ENCODE data around the gene KCTD2. TPM values are rescaled to one million over a fixed set of nuclear protein-coding genes. Genes with fewer than 3 reads are reported as not detected.

KCTD2 gene
- total RNA-seq, 4 donors from 2014 or later = 29.4 to 51.1 (median 41.8) TPM

DNA sequence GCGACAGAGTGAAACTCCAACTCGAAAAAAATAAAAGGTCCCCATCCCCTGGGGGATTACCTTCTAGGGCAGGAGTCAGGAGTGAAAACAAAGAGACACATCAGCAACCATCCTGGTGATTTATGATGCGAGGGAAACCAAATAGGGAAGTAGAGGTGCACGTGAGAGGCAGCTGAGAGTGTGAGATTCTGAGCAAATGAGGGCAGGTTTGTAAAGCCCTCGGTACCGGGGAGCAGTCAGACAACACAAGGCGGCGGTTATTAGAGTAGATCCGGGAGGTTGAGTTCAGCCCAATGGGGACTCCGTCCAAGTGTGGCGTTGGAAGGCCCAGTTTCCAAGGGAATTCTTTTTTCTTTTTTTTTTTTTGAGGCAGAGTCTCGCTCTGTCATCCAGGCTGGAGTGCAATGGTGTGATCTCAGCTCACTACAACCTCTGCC, 55.4 kb downstream of the KCTD2 start:
- in situ Hi-C loops (cut with MboI; ENCODE audit: low sequenced_read_pairs in 4 of 4) = no loop called here

GRCh38 chr17:75103601-75104554, 56.9 kb downstream of the KCTD2 start:
- Histone ChIP-seq H3K27ac (no peak overlapping the region), H3K4me1 (no peaks in the 10 kb centered on the region), H3K27me3 (no peaks in the 10 kb centered on the region), H3K4me3 (no peak overlapping the region), H3K9me3 (no peaks in the 10 kb centered on the region), H3K36me3 (peaks cover 0 to 5% of the 10 kb centered on the region in 2 donors)
- TF ChIP-seq POLR2A (IDR thresholded peaks at IDR 0.05) = no peak
- TF ChIP-seq CTCF (IDR thresholded peaks at IDR 0.05 in 4 of 5, conservative IDR thresholded peaks at IDR 0.05 in 1 of 5) = no peak
- no peak for DNase-seq
- in situ Hi-C loops (cut with MboI; ENCODE audit: low sequenced_read_pairs in 4 of 4) = no loop called here
- intact Hi-C loops (cut with DNase I; ENCODE audit: low total_unique reads) = no loop called here
- ATAC-seq = no peak

More for the DNA sequence above, 55.4 kb downstream of the KCTD2 start:
- no peak overlapping the region for H3K27ac ChIP-seq
- intact Hi-C loops (cut with DNase I; ENCODE audit: low total_unique reads) = no loop called here
- H3K4me1 ChIP-seq = no peaks in the 10 kb centered on the region
- no peak overlapping the region for H3K4me3 ChIP-seq
- no peak for DNase-seq
- H3K27me3 ChIP-seq = no peaks in the 10 kb centered on the region
- peaks cover 0 to 5% of the 10 kb centered on the region in 2 donors for H3K36me3 ChIP-seq
- no peak for ATAC-seq
- TF ChIP-seq CTCF (IDR thresholded peaks at IDR 0.05 in 4 of 5, conservative IDR thresholded peaks at IDR 0.05 in 1 of 5) (no peak), POLR2A (IDR thresholded peaks at IDR 0.05) (no peak)
- H3K9me3 ChIP-seq = no peaks in the 10 kb centered on the region

DNA sequence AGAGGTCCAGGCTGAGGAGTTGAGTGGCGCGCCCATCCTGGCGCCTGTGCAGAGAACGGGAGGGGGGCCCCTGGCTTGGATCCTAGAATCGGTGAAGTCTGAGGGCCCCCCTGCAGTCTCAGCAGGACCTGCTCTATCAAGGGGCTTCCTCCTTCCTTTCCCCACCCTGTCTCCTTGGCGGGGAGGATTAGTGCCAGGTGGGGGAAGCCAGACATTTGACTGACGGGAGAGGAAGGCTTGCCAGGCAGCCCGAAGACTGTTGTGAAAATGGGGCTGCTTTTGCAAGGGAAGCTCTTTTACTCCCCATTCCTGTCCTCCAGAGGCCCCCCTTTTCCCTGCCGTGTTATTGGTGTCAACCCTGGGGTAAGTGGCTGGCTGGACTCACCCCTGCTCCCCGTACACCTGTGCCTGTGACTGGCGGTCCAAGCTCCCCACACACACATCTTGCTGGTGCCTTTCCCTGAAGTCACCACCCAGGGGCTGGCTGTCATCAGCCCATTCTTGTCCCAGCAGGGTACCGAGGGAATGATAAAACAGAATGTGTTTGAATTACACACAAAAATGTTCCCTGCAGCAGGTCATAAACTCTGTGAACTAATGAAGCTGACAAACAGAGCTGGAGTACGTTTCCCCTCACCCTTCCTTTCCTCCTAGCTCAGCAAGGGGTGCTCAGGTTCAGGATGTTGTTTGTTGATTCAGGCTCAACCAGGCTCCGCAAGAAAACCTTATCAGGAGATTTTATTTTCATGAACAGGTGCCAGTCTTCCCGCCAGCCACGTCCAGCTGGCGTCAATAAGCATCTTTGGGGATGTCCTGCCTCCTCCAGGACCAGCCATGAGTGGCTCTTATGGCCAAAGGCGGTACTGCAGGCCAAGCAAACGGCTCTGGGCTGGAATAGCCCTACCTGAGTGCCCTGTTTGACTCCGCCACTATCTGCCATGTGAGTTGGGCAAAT, 58.4 kb downstream of the KCTD2 start:
- no peaks in the 10 kb centered on the region for H3K27me3 ChIP-seq
- ATAC-seq (peak; percentile 45 to 48), DNase-seq (peak in 1 of 2 donors; percentile 41)
- H3K9me3 ChIP-seq = no peaks in the 10 kb centered on the region
- peak; percentile 53 to 74 (median 71) for TF ChIP-seq CTCF (IDR thresholded peaks at IDR 0.05 in 4 of 5, conservative IDR thresholded peaks at IDR 0.05 in 1 of 5)
- TF ChIP-seq POLR2A (IDR thresholded peaks at IDR 0.05) = no peak
- H3K27ac ChIP-seq = no peak overlapping the region
- H3K4me3 ChIP-seq = no peak overlapping the region
- intact Hi-C loops (cut with DNase I; ENCODE audit: low total_unique reads) = no loop called here
- in situ Hi-C loops (cut with MboI; ENCODE audit: low sequenced_read_pairs in 4 of 4) = no loop called here
- H3K4me1 ChIP-seq = peaks cover 5 to 10% of the 10 kb centered on the region in 2 donors
- peaks cover 0 to 3% of the 10 kb centered on the region in 2 donors for H3K36me3 ChIP-seq

DNA sequence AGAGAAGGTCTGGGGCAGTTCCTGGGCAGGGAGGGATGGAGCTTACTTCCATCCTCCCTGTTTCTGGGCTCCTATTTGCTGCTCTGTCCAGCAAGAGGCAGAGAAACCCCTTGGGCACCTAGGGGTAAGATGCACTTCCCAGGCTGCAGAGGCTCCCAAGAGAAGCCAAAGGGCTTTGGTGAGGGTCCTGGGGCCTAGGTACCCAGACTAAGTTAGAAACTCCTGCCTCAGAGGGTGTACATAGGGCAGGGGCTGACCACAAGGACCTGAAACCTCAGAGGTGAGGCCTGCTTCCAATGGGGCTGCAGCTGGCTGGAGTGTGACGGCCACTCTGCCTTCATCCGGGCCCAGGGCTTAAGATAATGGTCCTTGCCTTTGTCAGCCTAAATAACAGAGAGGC, 61.2 kb downstream of the KCTD2 start:
- TF ChIP-seq CTCF (IDR thresholded peaks at IDR 0.05 in 4 of 5, conservative IDR thresholded peaks at IDR 0.05 in 1 of 5) = no peak
- TF ChIP-seq POLR2A (IDR thresholded peaks at IDR 0.05) = no peak
- no peaks in the 10 kb centered on the region for H3K27me3 ChIP-seq
- no peaks in the 10 kb centered on the region for H3K9me3 ChIP-seq
- DNase-seq (no peak), ATAC-seq (no peak)
- no peak overlapping the region for H3K4me3 ChIP-seq
- no peaks in the 10 kb centered on the region for H3K36me3 ChIP-seq
- H3K27ac ChIP-seq = no peak overlapping the region
- intact Hi-C loops (cut with DNase I; ENCODE audit: low total_unique reads) = no loop called here
- in situ Hi-C loops (cut with MboI; ENCODE audit: low sequenced_read_pairs in 4 of 4) = no loop called here
- H3K4me1 ChIP-seq = peaks cover 5 to 22% of the 10 kb centered on the region in 2 donors
